ENCODE data around the gene SPON1.

SPON1 gene

DNA sequence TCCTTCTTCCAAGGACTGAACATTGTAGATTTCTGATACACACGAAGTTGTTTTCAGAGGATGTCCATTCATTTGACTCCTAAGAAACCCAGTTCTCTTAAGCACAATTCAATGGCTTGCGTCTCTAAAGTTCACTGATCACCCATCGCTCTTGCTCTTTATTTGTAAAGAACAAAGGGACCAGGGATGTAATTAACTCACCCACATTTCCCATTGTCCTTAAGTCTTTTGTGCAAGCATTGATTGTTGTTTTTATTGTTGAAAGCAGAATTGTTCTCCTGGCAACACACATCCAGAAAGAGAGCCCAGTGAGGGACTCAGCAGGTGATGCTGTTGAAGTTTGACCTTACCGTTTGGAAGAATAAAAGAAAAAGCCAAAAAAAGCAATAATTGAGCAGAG, 59.2 kb downstream of the SPON1 start:
- TF ChIP-seq, protein P1, sequence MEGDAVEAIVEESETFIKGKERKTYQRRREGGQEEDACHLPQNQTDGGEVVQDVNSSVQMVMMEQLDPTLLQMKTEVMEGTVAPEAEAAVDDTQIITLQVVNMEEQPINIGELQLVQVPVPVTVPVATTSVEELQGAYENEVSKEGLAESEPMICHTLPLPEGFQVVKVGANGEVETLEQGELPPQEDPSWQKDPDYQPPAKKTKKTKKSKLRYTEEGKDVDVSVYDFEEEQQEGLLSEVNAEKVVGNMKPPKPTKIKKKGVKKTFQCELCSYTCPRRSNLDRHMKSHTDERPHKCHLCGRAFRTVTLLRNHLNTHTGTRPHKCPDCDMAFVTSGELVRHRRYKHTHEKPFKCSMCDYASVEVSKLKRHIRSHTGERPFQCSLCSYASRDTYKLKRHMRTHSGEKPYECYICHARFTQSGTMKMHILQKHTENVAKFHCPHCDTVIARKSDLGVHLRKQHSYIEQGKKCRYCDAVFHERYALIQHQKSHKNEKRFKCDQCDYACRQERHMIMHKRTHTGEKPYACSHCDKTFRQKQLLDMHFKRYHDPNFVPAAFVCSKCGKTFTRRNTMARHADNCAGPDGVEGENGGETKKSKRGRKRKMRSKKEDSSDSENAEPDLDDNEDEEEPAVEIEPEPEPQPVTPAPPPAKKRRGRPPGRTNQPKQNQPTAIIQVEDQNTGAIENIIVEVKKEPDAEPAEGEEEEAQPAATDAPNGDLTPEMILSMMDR (IDR thresholded peaks at IDR 0.05; ENCODE audit: low read depth, low read length): no peak
- DNase-seq (ENCODE audit: low read depth in 2 of 2): no peak
- H3K4me3 ChIP-seq (replicated peaks in 1 of 2; ENCODE audit: low read depth in 2 of 2, low read length in 2 of 2): no peak overlapping the region

DNA sequence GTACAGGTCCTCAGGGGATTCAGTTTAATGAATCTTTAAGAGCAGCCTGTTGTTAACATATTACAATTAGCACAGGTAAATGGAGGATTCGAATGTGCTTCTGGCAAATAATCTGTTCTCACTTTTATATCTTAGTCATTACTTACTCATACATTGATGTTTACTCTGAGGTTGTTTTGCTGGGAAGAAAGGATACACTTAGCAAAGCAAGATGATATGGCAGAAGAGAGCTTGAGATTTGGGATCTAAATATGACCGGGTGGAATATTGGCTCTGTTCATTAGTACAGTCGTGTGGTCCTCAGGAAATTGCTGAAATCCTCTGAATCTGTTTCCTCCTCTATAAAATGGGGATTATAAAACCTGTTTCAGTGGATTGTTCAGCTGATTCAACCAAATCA, 59.7 kb downstream of the SPON1 start:
- no peak for DNase-seq (ENCODE audit: low read depth in 2 of 2)
- TF ChIP-seq, protein P1 (IDR thresholded peaks at IDR 0.05; ENCODE audit: low read depth, low read length): no peak
- no peak overlapping the region for H3K4me3 ChIP-seq (replicated peaks in 1 of 2; ENCODE audit: low read depth in 2 of 2, low read length in 2 of 2)

DNA sequence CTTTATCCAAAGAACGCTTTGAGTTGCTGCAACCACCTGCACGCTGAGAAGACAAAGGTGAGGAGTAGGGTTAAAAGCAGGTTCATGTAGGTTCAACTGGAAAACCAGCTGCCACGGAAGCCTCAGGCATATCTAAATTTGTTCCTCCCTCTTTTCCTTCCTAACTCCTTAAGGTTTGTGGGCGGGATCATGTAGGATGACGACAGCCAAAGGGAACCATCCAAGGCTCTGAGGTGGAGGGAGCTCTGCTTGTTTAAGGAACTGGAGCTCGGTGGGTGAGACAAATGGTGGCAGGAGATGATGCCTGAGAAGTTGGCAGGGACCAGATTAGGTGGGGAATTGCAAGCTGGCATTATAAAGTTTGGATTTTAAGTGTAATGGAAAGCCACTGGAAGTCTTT, 60.3 kb downstream of the SPON1 start:
- DNase-seq (ENCODE audit: low read depth in 2 of 2): no peak
- TF ChIP-seq, protein P1 (IDR thresholded peaks at IDR 0.05; ENCODE audit: low read depth, low read length): no peak
- no peak overlapping the region for H3K4me3 ChIP-seq (replicated peaks in 1 of 2; ENCODE audit: low read depth in 2 of 2, low read length in 2 of 2)

GRCh38 chr11:14026961-14027360, 64.4 kb downstream of the SPON1 start:
- H3K4me3 ChIP-seq (replicated peaks in 1 of 2; ENCODE audit: low read depth in 2 of 2, low read length in 2 of 2): no peak overlapping the region
- TF ChIP-seq, protein P1 (IDR thresholded peaks at IDR 0.05; ENCODE audit: low read depth, low read length): no peak
- peak in 1 of 2 donors; percentile 65 for DNase-seq (ENCODE audit: low read depth in 2 of 2)

DNA sequence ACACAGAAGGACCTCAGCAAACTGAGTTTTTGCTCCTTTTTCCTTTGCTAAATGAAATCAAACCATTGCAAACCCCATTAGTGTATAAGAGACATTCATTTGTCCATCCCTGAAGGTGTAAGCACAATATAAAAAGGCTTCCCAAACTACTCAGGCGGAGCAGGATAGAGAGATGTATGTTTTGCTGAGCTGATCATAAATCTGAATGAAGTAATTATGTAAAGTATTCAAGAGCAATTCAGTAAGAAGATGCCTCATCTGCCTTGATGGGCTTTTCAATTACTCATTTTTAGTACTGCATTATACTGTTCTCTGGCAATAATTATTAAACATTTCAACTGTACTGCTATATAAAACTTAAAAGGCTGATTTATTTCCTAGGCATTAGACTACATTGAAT, 65.0 kb downstream of the SPON1 start:
- no peak for DNase-seq (ENCODE audit: low read depth in 2 of 2)
- no peak overlapping the region for H3K4me3 ChIP-seq (replicated peaks in 1 of 2; ENCODE audit: low read depth in 2 of 2, low read length in 2 of 2)
- TF ChIP-seq, protein P1 (IDR thresholded peaks at IDR 0.05; ENCODE audit: low read depth, low read length): no peak

- no peak overlapping the region for H3K4me3 ChIP-seq (replicated peaks in 1 of 2; ENCODE audit: low read depth in 2 of 2, low read length in 2 of 2)
- TF ChIP-seq, protein P1 (IDR thresholded peaks at IDR 0.05; ENCODE audit: low read depth, low read length): no peak
- peak in 1 of 2 donors; percentile 5 for DNase-seq (ENCODE audit: low read depth in 2 of 2)
These were observed 66.9 kb downstream of the SPON1 start for GRCh38 chr11:14029440-14029839.

All from cardiac fibroblast (primary cell).